Left forelimb (tissue), 1 donor: ENCODE data around the gene TBC1D5.

Source experiments
- DNase-seq: peaks from one replicate; pipeline ENCODE4 v3.0.0-alpha.2; 2018; ENCODE audit warnings: low spot score

Gene TBC1D5

GRCh38 chr3:17585394-17586325 is 156.8 kb downstream of the TBC1D5 start:
- DNase-seq: no peak

GRCh38 chr3:17584066-17584465 is 158.4 kb downstream of the TBC1D5 start:
- no peak for DNase-seq

- no peak for DNase-seq
Observed at GRCh38 chr3:17583530-17583929, 158.9 kb downstream of the TBC1D5 start.

GRCh38 chr3:17581421-17582080 is 160.9 kb downstream of the TBC1D5 start:
- DNase-seq: no peak

GRCh38 chr3:17580901-17581300 is 161.5 kb downstream of the TBC1D5 start:
- no peak for DNase-seq

- no peak for DNase-seq
Observed at GRCh38 chr3:17579289-17580031, 163.0 kb downstream of the TBC1D5 start.

- no peak for DNase-seq
Observed at GRCh38 chr3:17577796-17578520, 164.5 kb downstream of the TBC1D5 start.

- no peak for DNase-seq
Observed at GRCh38 chr3:17573396-17573795, 169.0 kb downstream of the TBC1D5 start.

GRCh38 chr3:17571686-17572085 is 170.7 kb downstream of the TBC1D5 start:
- no peak for DNase-seq

- no peak for DNase-seq
Observed at GRCh38 chr3:17562845-17563244, 179.6 kb downstream of the TBC1D5 start.

GRCh38 chr3:17558565-17558964 is 183.9 kb downstream of the TBC1D5 start:
- no peak for DNase-seq

- DNase-seq: no peak
Observed at GRCh38 chr3:17557749-17558463, 184.5 kb downstream of the TBC1D5 start.

GRCh38 chr3:17555525-17555924 is 186.9 kb downstream of the TBC1D5 start:
- DNase-seq: no peak

- no peak for DNase-seq
Observed at GRCh38 chr3:17554078-17554477, 188.4 kb downstream of the TBC1D5 start.

- no peak for DNase-seq
Observed at GRCh38 chr3:17553080-17553479, 189.4 kb downstream of the TBC1D5 start.

- DNase-seq: no peak
Observed at GRCh38 chr3:17552351-17552750, 190.1 kb downstream of the TBC1D5 start.

GRCh38 chr3:17551895-17552294 is 190.5 kb downstream of the TBC1D5 start:
- no peak for DNase-seq

- no peak for DNase-seq
Observed at GRCh38 chr3:17551333-17551732, 191.1 kb downstream of the TBC1D5 start.

GRCh38 chr3:17550624-17551023 is 191.8 kb downstream of the TBC1D5 start:
- DNase-seq: no peak

- DNase-seq: no peak
Observed at GRCh38 chr3:17546500-17547255, 195.8 kb downstream of the TBC1D5 start.
